Spleen (tissue), 7 donors: Measurements from ENCODE around the gene WT1.

Experiments
- POLR2A ChIP-seq, 3 donors: fragments of 450-650 bp; IDR thresholded peaks; one replicate each; pipeline ENCODE4 v1.5.1; 2017; ENCODE audit warnings: antibody characterized with exemption in 3 of 3, mild to moderate bottlenecking in 1 of 3
- TF ChIP-seq, protein P1 (sequence below), 11 experiments: fragments of 200-600 bp in 7 of 11; fragments of 450-650 bp in 4 of 11; sonication (generic) in 4 of 11; IDR thresholded peaks in 8 of 11; conservative IDR thresholded peaks in 3 of 11; 1 replicate in 7 of 11; 2 replicates in 4 of 11; pipeline versions ENCODE4 v1.4.0 to v1.8.0; 2016 to 2021; ENCODE audit warnings: antibody characterized with exemption in 11 of 11, inconsistent platforms in 4 of 11, mild to moderate bottlenecking in 1 of 11
- donor health status: DM: no; HTN: no; CAD: no; lungs with moderate emphysema.
- donor health status: DM: no; HTN: no; CAD: no.
- donor health status: DM: no; HTN: no; CAD: no.

DNA sequence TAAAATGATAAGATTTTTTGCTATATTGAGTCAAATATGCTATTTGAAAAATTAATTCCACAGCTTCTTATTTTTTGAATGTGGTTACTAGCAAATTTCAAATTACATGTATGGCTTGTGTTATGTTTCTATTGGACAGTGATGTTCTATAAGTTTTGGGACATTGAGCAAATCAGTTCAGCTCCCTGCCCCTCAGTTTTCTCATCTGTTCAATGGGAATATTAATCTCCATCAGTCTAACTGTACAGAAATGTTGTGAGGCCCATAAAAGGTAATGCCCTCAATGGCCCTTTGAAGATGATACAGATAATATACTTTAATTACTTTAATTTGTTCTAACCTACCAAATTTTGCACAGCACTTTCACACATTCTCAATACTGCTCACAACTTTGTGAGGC lies 15.2 kb downstream of the WT1 start:
- TF ChIP-seq, protein P1, sequence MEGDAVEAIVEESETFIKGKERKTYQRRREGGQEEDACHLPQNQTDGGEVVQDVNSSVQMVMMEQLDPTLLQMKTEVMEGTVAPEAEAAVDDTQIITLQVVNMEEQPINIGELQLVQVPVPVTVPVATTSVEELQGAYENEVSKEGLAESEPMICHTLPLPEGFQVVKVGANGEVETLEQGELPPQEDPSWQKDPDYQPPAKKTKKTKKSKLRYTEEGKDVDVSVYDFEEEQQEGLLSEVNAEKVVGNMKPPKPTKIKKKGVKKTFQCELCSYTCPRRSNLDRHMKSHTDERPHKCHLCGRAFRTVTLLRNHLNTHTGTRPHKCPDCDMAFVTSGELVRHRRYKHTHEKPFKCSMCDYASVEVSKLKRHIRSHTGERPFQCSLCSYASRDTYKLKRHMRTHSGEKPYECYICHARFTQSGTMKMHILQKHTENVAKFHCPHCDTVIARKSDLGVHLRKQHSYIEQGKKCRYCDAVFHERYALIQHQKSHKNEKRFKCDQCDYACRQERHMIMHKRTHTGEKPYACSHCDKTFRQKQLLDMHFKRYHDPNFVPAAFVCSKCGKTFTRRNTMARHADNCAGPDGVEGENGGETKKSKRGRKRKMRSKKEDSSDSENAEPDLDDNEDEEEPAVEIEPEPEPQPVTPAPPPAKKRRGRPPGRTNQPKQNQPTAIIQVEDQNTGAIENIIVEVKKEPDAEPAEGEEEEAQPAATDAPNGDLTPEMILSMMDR (IDR thresholded peaks at IDR 0.05 in 8 of 11, conservative IDR thresholded peaks at IDR 0.05 in 3 of 11), result no peak
- no peak for TF ChIP-seq POLR2A (IDR thresholded peaks at IDR 0.05)
